Fibroblast of the aortic adventitia (primary cell): ENCODE data around the gene TMEM88. TPM values are rescaled to one million over a fixed set of nuclear protein-coding genes. Genes with fewer than 3 reads are reported as not detected.

ENCODE experiments used
- DNase-seq: peaks from one replicate; pipeline ENCODE4 v3.0.0-alpha.2; 2010; ENCODE audit warnings: low read depth
- H3K4me3 ChIP-seq: 2 replicates; pipeline ENCODE4 v1.5.1; 2011; ENCODE audit warnings: low read depth, mild to moderate bottlenecking, control low read depth, low read length, moderate library complexity
- total RNA-seq: library from RNA; depleted of rRNA; stranded (reverse); fragments of >200 nt; gene quantifications from 2 replicates; pipeline ENCODE4 v1.2.3, GENCODE V29; 2012; ENCODE audit warnings: low replicate concordance
- TF ChIP-seq, protein P1 (sequence below): IDR thresholded peaks from 2 replicates; pipeline ENCODE4 v1.5.1; 2011; ENCODE audit warnings: mild to moderate bottlenecking, low read length, control low read depth, inconsistent platforms; ENCODE audit not compliant: insufficient read depth

The TMEM88 gene
- total RNA-seq, 1 donor = 0.18 TPM

- peak; percentile 97 for DNase-seq
- peak overlapping the region; percentile 82 for H3K4me3 ChIP-seq
- TF ChIP-seq, protein P1, sequence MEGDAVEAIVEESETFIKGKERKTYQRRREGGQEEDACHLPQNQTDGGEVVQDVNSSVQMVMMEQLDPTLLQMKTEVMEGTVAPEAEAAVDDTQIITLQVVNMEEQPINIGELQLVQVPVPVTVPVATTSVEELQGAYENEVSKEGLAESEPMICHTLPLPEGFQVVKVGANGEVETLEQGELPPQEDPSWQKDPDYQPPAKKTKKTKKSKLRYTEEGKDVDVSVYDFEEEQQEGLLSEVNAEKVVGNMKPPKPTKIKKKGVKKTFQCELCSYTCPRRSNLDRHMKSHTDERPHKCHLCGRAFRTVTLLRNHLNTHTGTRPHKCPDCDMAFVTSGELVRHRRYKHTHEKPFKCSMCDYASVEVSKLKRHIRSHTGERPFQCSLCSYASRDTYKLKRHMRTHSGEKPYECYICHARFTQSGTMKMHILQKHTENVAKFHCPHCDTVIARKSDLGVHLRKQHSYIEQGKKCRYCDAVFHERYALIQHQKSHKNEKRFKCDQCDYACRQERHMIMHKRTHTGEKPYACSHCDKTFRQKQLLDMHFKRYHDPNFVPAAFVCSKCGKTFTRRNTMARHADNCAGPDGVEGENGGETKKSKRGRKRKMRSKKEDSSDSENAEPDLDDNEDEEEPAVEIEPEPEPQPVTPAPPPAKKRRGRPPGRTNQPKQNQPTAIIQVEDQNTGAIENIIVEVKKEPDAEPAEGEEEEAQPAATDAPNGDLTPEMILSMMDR = no peak
Measured at GRCh38 chr17:7887482-7888183, 32.8 kb downstream of the TMEM88 start.

GRCh38 chr17:7888184-7888920, 33.5 kb downstream of the TMEM88 start, which contains the start of gene CHD3:
Gene CHD3 (plus strand): TSS chr17:7888789. CDS start chr17:7889001, 212 bp downstream.
- DNase-seq = peak; percentile 19
- TF ChIP-seq, protein P1 = no peak

DNA sequence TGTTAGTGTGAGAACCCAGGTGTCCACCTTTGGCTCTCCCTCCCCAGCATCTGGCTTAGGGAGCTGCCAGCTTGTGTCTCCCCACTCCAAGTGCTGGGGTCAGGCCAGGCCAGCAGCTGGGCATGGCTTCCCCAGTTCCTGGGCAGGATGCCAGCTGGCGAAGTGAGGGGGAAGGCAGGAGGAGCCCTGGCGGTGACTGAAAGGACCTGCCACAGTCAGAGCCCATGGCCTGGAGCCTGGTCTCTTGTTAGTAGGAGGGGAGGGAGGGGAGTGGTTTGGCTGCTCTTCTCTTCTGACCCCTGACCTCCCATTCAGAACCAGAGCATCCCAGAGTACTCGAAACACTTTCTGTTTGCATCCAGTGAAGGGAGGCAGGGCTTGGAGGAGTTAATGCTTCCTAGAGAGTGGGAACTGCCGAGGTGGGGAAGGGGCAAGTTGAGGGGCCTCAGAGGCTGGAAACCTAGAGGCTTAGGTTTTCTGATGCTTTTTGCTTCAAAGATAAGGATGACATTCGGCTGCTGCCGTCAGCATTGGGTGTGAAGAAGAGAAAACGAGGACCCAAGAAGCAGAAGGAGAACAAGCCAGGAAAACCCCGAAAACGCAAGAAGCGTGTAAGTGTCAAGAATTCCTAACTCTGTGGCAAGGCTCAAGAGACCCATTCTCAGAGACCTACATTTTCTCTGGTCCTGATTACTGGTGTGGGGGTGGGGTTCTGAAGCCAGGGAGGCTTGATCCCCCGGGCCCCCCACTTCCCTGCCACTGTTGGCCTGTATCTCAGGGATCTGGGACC, 34.5 kb downstream of the TMEM88 start:
- peak overlapping the region; percentile 35 for H3K4me3 ChIP-seq
- DNase-seq = peak; percentile 94
- TF ChIP-seq, protein P1 = peak; percentile 58

More at GRCh38 chr17:7888184-7888920, 33.5 kb downstream of the TMEM88 start, which contains the start of gene CHD3:
- peak within 1 kb of the TSS; percentile 65 for H3K4me3 ChIP-seq

GRCh38 chr17:7893187-7893880, 38.5 kb downstream of the TMEM88 start:
- TF ChIP-seq, protein P1 = no peak
- no peak for DNase-seq

GRCh38 chr17:7894226-7894625, 39.4 kb downstream of the TMEM88 start:
- H3K4me3 ChIP-seq = no peak overlapping the region
- TF ChIP-seq, protein P1 = no peak
- DNase-seq = no peak

More at GRCh38 chr17:7893187-7893880, 38.5 kb downstream of the TMEM88 start:
- H3K4me3 ChIP-seq = no peak overlapping the region

GRCh38 chr17:7894866-7895265, 40.0 kb downstream of the TMEM88 start:
- H3K4me3 ChIP-seq = no peak overlapping the region
- DNase-seq = no peak
- TF ChIP-seq, protein P1 = no peak
